ENCODE results near the gene NME5.
"Not testable (repeated sequence)": the region's sequence is repeated elsewhere in the genome, so short reads cannot be mapped to it uniquely, and the experiment has no call there.

NME5 gene

GRCh38 chr5:138138949-138139780 lies at the start of gene NME5:
TSS of gene NME5 (minus strand) at chr5:138139428. CDS start at chr5:138138780, 648 bp downstream.
- peak; percentile 10 for DNase-seq (ENCODE audit: low read depth)

GRCh38 chr5:138188626-138189025 lies 49.4 kb upstream of the NME5 start:
- DNase-seq (ENCODE audit: low read depth), result no peak

GRCh38 chr5:138186002-138186447 lies 46.8 kb upstream of the NME5 start:
- no peak for DNase-seq (ENCODE audit: low read depth)

- no peak for DNase-seq (ENCODE audit: low read depth)
These were observed 43.6 kb upstream of the NME5 start for GRCh38 chr5:138182808-138183207.

GRCh38 chr5:138180841-138181240 lies 41.6 kb upstream of the NME5 start:
- no peak for DNase-seq (ENCODE audit: low read depth)

- peak; percentile 34 for DNase-seq (ENCODE audit: low read depth)
These were observed 41.1 kb upstream of the NME5 start for GRCh38 chr5:138180183-138180782.

GRCh38 chr5:138179277-138179857 lies 40.1 kb upstream of the NME5 start:
- no peak for DNase-seq (ENCODE audit: low read depth)

- DNase-seq (ENCODE audit: low read depth), result peak; percentile 89
These were observed 39.5 kb upstream of the NME5 start, which contains the start of the genes BRD8 and KIF20A for GRCh38 chr5:138178516-138179276. TSS of gene BRD8 (minus strand) at chr5:138178630. CDS start at chr5:138178614, 16 bp downstream. TSS of gene KIF20A (plus strand) at chr5:138179112. CDS start at chr5:138179681, 569 bp downstream.

GRCh38 chr5:138177941-138178515 lies 38.8 kb upstream of the NME5 start:
- peak; percentile 6 for DNase-seq (ENCODE audit: low read depth)

GRCh38 chr5:138170299-138170698 lies 31.1 kb upstream of the NME5 start:
- no peak for DNase-seq (ENCODE audit: low read depth)

GRCh38 chr5:138169124-138169523 lies 29.9 kb upstream of the NME5 start:
- DNase-seq (ENCODE audit: low read depth), result no peak

GRCh38 chr5:138163721-138164120 lies 24.5 kb upstream of the NME5 start:
- DNase-seq (ENCODE audit: low read depth), result no peak

GRCh38 chr5:138160706-138161105 lies 21.5 kb upstream of the NME5 start:
- DNase-seq (ENCODE audit: low read depth), result no peak

GRCh38 chr5:138159666-138160065 lies 20.4 kb upstream of the NME5 start:
- DNase-seq (ENCODE audit: low read depth), result no peak

- no peak for DNase-seq (ENCODE audit: low read depth)
These were observed 18.4 kb upstream of the NME5 start for GRCh38 chr5:138157626-138158025.

GRCh38 chr5:138155977-138156376 lies 16.7 kb upstream of the NME5 start:
- DNase-seq (ENCODE audit: low read depth), result not testable (repeated sequence)

GRCh38 chr5:138149530-138149929 lies 10.3 kb upstream of the NME5 start:
- DNase-seq (ENCODE audit: low read depth), result no peak

GRCh38 chr5:138148811-138149210 lies 9.6 kb upstream of the NME5 start:
- peak; percentile 73 for DNase-seq (ENCODE audit: low read depth)

GRCh38 chr5:138143578-138143977 lies 4.3 kb upstream of the NME5 start:
- not testable (repeated sequence) for DNase-seq (ENCODE audit: low read depth)

GRCh38 chr5:138141734-138142133 lies 2.5 kb upstream of the NME5 start:
- DNase-seq (ENCODE audit: low read depth), result no peak

GRCh38 chr5:138140268-138140667 lies 1.0 kb upstream of the NME5 start:
- DNase-seq (ENCODE audit: low read depth), result no peak

- DNase-seq (ENCODE audit: low read depth), result no peak
These were observed 508 bp upstream of the NME5 start for GRCh38 chr5:138139781-138140090.
